OCI-LY1 (cell line): ENCODE data around the gene SYCP3.
A peak's percentile ranks its signal among the peaks of the same experiment; 100 is the strongest.

Experiments used
- H2AFZ ChIP-seq: fragments of 200-600 bp; sonication (generic), shearing (Covaris generic); 2 replicates; pipeline ENCODE4 v1.6.0; 2014; ENCODE audit warnings: antibody characterized with exemption, mild to moderate bottlenecking, low read length
- H3F3A ChIP-seq: fragments of 200-600 bp; sonication (generic), shearing (Covaris generic); 2 replicates; pipeline ENCODE4 v1.6.0; 2014; ENCODE audit warnings: mild to moderate bottlenecking, antibody characterized with exemption, low read length, moderate library complexity; ENCODE audit not compliant: insufficient read depth
- H3K27ac ChIP-seq: fragments of 200-600 bp; sonication (generic); 2 replicates; pipeline ENCODE4 v1.5.1; 2014; ENCODE audit warnings: low read length, mixed run types, mild to moderate bottlenecking, low read depth; ENCODE audit not compliant: poor library complexity, severe bottlenecking
- H3K27me3 ChIP-seq: fragments of 200-600 bp; sonication (generic); 2 replicates; pipeline ENCODE4 v1.6.0; 2014; ENCODE audit warnings: antibody characterized with exemption, mild to moderate bottlenecking, low read length, moderate library complexity; ENCODE audit not compliant: insufficient read depth
- H3K36me3 ChIP-seq: fragments of 200-600 bp; sonication (generic); 2 replicates; pipeline ENCODE4 v1.6.1; 2014; ENCODE audit warnings: mild to moderate bottlenecking, antibody characterized with exemption, low read length, moderate library complexity, mixed read lengths; ENCODE audit not compliant: insufficient read depth
- H3K4me1 ChIP-seq: fragments of 200-600 bp; sonication (generic); 2 replicates; pipeline ENCODE4 v1.5.1; 2014; ENCODE audit warnings: mild to moderate bottlenecking, low read length, moderate library complexity; ENCODE audit not compliant: insufficient read depth, severe bottlenecking
- H3K4me2 ChIP-seq: fragments of 200-600 bp; sonication (generic), shearing (Covaris generic); 2 replicates; pipeline ENCODE4 v1.6.1; 2014; ENCODE audit warnings: low read length
- H3K4me3 ChIP-seq: fragments of 200-600 bp; sonication (generic); 2 replicates; pipeline ENCODE4 v1.5.1; 2014; ENCODE audit warnings: low read length, low read depth, mild to moderate bottlenecking, mixed read lengths; ENCODE audit not compliant: poor library complexity, severe bottlenecking
- H3K79me2 ChIP-seq: fragments of 200-600 bp; shearing (Covaris generic); 2 replicates; pipeline ENCODE4 v1.6.1; 2016; ENCODE audit warnings: mixed run types, low read length, mixed read lengths; ENCODE audit not compliant: insufficient read depth
- H3K9ac ChIP-seq: fragments of 200-600 bp; sonication (generic), shearing (Covaris generic); 2 replicates; pipeline ENCODE4 v1.6.1; 2014; ENCODE audit warnings: mild to moderate bottlenecking, low read length, mixed read lengths
- H3K9me2 ChIP-seq: fragments of 200-600 bp; sonication (generic), shearing (Covaris generic); 2 replicates; pipeline ENCODE4 v1.6.1; 2014; ENCODE audit warnings: low read depth, mild to moderate bottlenecking, low read length, mixed read lengths
- H3K9me3 ChIP-seq: fragments of 200-600 bp; shearing (Covaris generic); 2 replicates; pipeline ENCODE4 v1.6.1; 2014; ENCODE audit warnings: low read length, mixed read lengths
- H4K20me1 ChIP-seq: fragments of 200-600 bp; sonication (generic), shearing (Covaris generic); 2 replicates; pipeline ENCODE4 v1.6.0; 2016; ENCODE audit warnings: mild to moderate bottlenecking, low read length; ENCODE audit not compliant: insufficient read depth
- CTCF ChIP-seq: fragments of 200-600 bp; sonication (generic), shearing (Covaris generic); IDR thresholded peaks from 2 replicates; pipeline ENCODE4 v1.5.1; 2017; ENCODE audit warnings: mild to moderate bottlenecking, antibody characterized with exemption, low read length, moderate library complexity, mixed read lengths
- EZH2 ChIP-seq: fragments of 200-600 bp; sonication (generic), shearing (Covaris generic); IDR thresholded peaks from 2 replicates; pipeline ENCODE4 v1.8.0; 2017; ENCODE audit warnings: borderline replicate concordance, mixed run types, mild to moderate bottlenecking, antibody characterized with exemption, low read length, moderate library complexity, mixed read lengths

SYCP3 gene

GRCh38 chr12:101703487-101703886 is 35.8 kb downstream of the SYCP3 start:
- H3K36me3 ChIP-seq: peaks cover 5% of the 10 kb centered on the region; the same call in 1 of the 2 replicates
- peaks cover 82% of the 10 kb centered on the region for H3K79me2 ChIP-seq
- no peak overlapping the region for H3K9ac ChIP-seq
- no peaks in the 10 kb centered on the region for H4K20me1 ChIP-seq
- H3K4me3 ChIP-seq: no peak overlapping the region
- H2AFZ ChIP-seq: no peak overlapping the region
- H3K27me3 ChIP-seq: no peaks in the 10 kb centered on the region
- peaks cover 59% of the 10 kb centered on the region for H3K4me1 ChIP-seq
- no peaks in the 10 kb centered on the region for H3F3A ChIP-seq
- no peaks in the 10 kb centered on the region for H3K9me3 ChIP-seq
- no peaks in the 10 kb centered on the region for H3K9me2 ChIP-seq
- no peak overlapping the region for H3K27ac ChIP-seq
- TF ChIP-seq EZH2: no peak
- TF ChIP-seq CTCF: no peak
- H3K4me2 ChIP-seq: no peak overlapping the region

GRCh38 chr12:101700299-101700820 is 38.9 kb downstream of the SYCP3 start:
- TF ChIP-seq CTCF (no peak), EZH2 (no peak)
- Histone ChIP-seq H3K36me3 (peaks cover 4% of the 10 kb centered on the region; the same call in 1 of the 2 replicates), H3K9me2 (no peaks in the 10 kb centered on the region), H3K4me3 (peak overlapping the region; percentile 89), H3F3A (no peaks in the 10 kb centered on the region), H3K27ac (peak overlapping the region; percentile 87), H3K9me3 (no peaks in the 10 kb centered on the region), H3K9ac (peak overlapping the region; percentile 88), H3K4me2 (peak overlapping the region; percentile 87), H3K27me3 (no peaks in the 10 kb centered on the region), H3K79me2 (peaks cover 60% of the 10 kb centered on the region), H3K4me1 (peaks cover 53% of the 10 kb centered on the region), H4K20me1 (no peaks in the 10 kb centered on the region), H2AFZ (no peak overlapping the region)

GRCh38 chr12:101698800-101699347 is 40.4 kb downstream of the SYCP3 start:
- peak overlapping the region; percentile 87 for H3K27ac ChIP-seq
- no peaks in the 10 kb centered on the region for H3F3A ChIP-seq
- no peak for TF ChIP-seq EZH2
- peak; percentile 57 for TF ChIP-seq CTCF
- H3K4me3 ChIP-seq: peak overlapping the region; percentile 89
- H3K9ac ChIP-seq: peak overlapping the region; percentile 88
- no peak overlapping the region for H2AFZ ChIP-seq
- H3K36me3 ChIP-seq: peaks cover 4% of the 10 kb centered on the region; the same call in 1 of the 2 replicates
- H3K27me3 ChIP-seq: no peaks in the 10 kb centered on the region
- H3K9me2 ChIP-seq: no peaks in the 10 kb centered on the region
- H4K20me1 ChIP-seq: no peaks in the 10 kb centered on the region
- 0 out of 2 replicates have a peak, but pooled peaks cover 3% of the 10 kb centered on the region for H3K9me3 ChIP-seq
- H3K4me1 ChIP-seq: peaks cover 53% of the 10 kb centered on the region
- H3K79me2 ChIP-seq: peaks cover 56% of the 10 kb centered on the region
- peak overlapping the region; percentile 87 for H3K4me2 ChIP-seq
